Stimulated activated CD4-positive, alpha-beta T cell treated with anti-CD3 and anti-CD28 coated beads, Interleukin-15, amount 100 ng/mL, for 1 hour (primary cell): Measurements from ENCODE around the gene OTUD7B.
"Not testable (repeated sequence)": the region's sequence is repeated elsewhere in the genome, so short reads cannot be mapped to it uniquely, and the experiment has no call there.

Experiments used
- DNase-seq, 2 donors: peaks; one replicate each; pipeline ENCODE4 v3.0.0-alpha.2; 2020; ENCODE audit warnings: low read depth in 1 of 2, low spot score in 1 of 2

The OTUD7B gene

GRCh38 chr1:150010393-150011115 is at the start of gene OTUD7B:
Gene OTUD7B (minus strand): TSS chr1:150010726. CDS start chr1:149977510, 33,216 bp downstream.
- DNase-seq = peak; percentile 49 to 72

GRCh38 chr1:150060260-150060659 is 49.7 kb upstream of the OTUD7B start:
- DNase-seq = no peak

GRCh38 chr1:150056407-150056806 is 45.9 kb upstream of the OTUD7B start:
- DNase-seq = no peak

GRCh38 chr1:150055507-150055906 is 45.0 kb upstream of the OTUD7B start:
- DNase-seq = not testable (repeated sequence)

GRCh38 chr1:150053926-150054325 is 43.4 kb upstream of the OTUD7B start:
- DNase-seq = no peak

GRCh38 chr1:150051905-150052412 is 41.4 kb upstream of the OTUD7B start:
- DNase-seq = not testable (repeated sequence)

- DNase-seq = no peak
Measured at GRCh38 chr1:150051089-150051373, 40.5 kb upstream of the OTUD7B start.

GRCh38 chr1:150049926-150050325 is 39.4 kb upstream of the OTUD7B start:
- no peak for DNase-seq

- DNase-seq = no peak
Measured at GRCh38 chr1:150034336-150034735, 23.8 kb upstream of the OTUD7B start.

GRCh38 chr1:150028322-150028721 is 17.8 kb upstream of the OTUD7B start:
- DNase-seq = no peak

- no peak for DNase-seq
Measured at GRCh38 chr1:150024156-150024555, 13.6 kb upstream of the OTUD7B start.

GRCh38 chr1:150022357-150022756 is 11.8 kb upstream of the OTUD7B start:
- DNase-seq = no peak

- no peak for DNase-seq
Measured at GRCh38 chr1:150021191-150021694, 10.7 kb upstream of the OTUD7B start.

GRCh38 chr1:150020711-150021110 is 10.2 kb upstream of the OTUD7B start:
- DNase-seq = no peak

- no peak for DNase-seq
Measured at GRCh38 chr1:150018165-150018564, 7.6 kb upstream of the OTUD7B start.

GRCh38 chr1:150017206-150017750 is 6.8 kb upstream of the OTUD7B start:
- no peak for DNase-seq

GRCh38 chr1:150015651-150016131 is 5.2 kb upstream of the OTUD7B start:
- DNase-seq = no peak

- DNase-seq = no peak
Measured at GRCh38 chr1:150012611-150013010, 2.1 kb upstream of the OTUD7B start.

- peak; percentile 2 to 31 for DNase-seq
Measured at GRCh38 chr1:150009604-150010392, 728 bp downstream of the OTUD7B start.

GRCh38 chr1:150008699-150009098 is 1.8 kb downstream of the OTUD7B start:
- no peak for DNase-seq

GRCh38 chr1:150006881-150007421 is 3.6 kb downstream of the OTUD7B start:
- DNase-seq = no peak
